HL-60 (cell line): ENCODE results near the gene CSGALNACT2.

Experiments
- DNase-seq, 2 experiments: peaks; one replicate each; pipeline ENCODE4 v3.0.0-alpha.2; 2010 to 2020; ENCODE audit warnings: low read depth in 1 of 2, low spot score in 1 of 2
- H3K27ac ChIP-seq: fragments of 250-450 bp; sonication (Bioruptor Pico); replicated peaks from 2 replicates; pipeline ENCODE4 v1.5.1; 2020; ENCODE audit warnings: mild to moderate bottlenecking, moderate library complexity
- H3K27me3 ChIP-seq: fragments of 250-450 bp; sonication (Bioruptor Pico); 2 replicates; pipeline ENCODE4 v1.5.1; 2021; ENCODE audit warnings: mild to moderate bottlenecking, moderate library complexity; ENCODE audit not compliant: insufficient read depth, poor library complexity, severe bottlenecking
- H3K4me3 ChIP-seq: replicated peaks from 2 replicates; pipeline ENCODE4 v1.5.1; 2011; ENCODE audit warnings: mild to moderate bottlenecking, control low read depth, low read length; ENCODE audit not compliant: insufficient read depth
- CTCF ChIP-seq: IDR thresholded peaks from one replicate; pipeline ENCODE4 v1.5.1; 2011; ENCODE audit warnings: low read length, control low read depth, inconsistent platforms; ENCODE audit not compliant: insufficient read depth
- GABPA ChIP-seq: IDR thresholded peaks from 2 replicates; pipeline ENCODE4 v1.6.1; 2012; ENCODE audit warnings: low read depth
- POLR2AphosphoS5 ChIP-seq: IDR thresholded peaks from 2 replicates; pipeline ENCODE4 v1.6.1; 2012; ENCODE audit warnings: low read depth
- REST ChIP-seq: IDR thresholded peaks from 2 replicates; pipeline ENCODE4 v1.6.1; 2012; ENCODE audit warnings: low read depth; ENCODE audit not compliant: insufficient replicate concordance
- SPI1 ChIP-seq: IDR thresholded peaks from 2 replicates; pipeline ENCODE4 v1.6.1; 2012; ENCODE audit warnings: low read depth, mild to moderate bottlenecking, borderline replicate concordance

The CSGALNACT2 gene

GRCh38 chr10:43119416-43120115 is 18.7 kb upstream of the CSGALNACT2 start:
- DNase-seq: no peak
- TF ChIP-seq POLR2AphosphoS5 (no peak), CTCF (no peak), REST (no peak), SPI1 (no peak), GABPA (no peak)
- Histone ChIP-seq H3K27me3 (no peaks in the 10 kb centered on the region), H3K27ac (no peak overlapping the region), H3K4me3 (no peak overlapping the region)

GRCh38 chr10:43120116-43120928 is 17.9 kb upstream of the CSGALNACT2 start:
- no peak for TF ChIP-seq GABPA
- no peak for TF ChIP-seq CTCF
- no peak overlapping the region for H3K4me3 ChIP-seq
- H3K27me3 ChIP-seq: no peaks in the 10 kb centered on the region
- no peak for DNase-seq
- peak overlapping the region; percentile 58 for H3K27ac ChIP-seq

DNA sequence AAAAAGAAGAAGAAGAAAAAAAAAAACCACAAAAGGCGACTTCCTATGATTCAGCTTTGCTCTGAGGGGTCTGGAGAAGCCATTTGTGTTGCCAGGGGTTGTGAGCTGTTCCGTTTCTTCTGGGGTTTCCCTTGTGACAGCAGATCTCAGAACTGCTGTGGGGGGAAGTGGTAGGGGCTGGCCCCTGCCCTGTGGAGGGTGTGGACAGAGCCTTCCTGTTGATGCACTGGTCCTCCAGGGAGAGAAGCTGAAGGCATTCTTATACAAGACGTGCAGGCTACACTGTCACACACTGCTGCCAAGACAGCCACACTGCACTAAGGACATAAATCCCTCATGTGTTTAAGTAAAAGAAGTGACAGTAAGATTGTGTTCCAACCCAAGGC is 17.3 kb upstream of the CSGALNACT2 start:
- DNase-seq: peak; percentile 73 to 88
- no peak for TF ChIP-seq GABPA
- peak; percentile 93 for TF ChIP-seq SPI1
- TF ChIP-seq POLR2AphosphoS5: 0 out of 2 replicates have a peak, but pooled peaks have one; percentile 33

DNA sequence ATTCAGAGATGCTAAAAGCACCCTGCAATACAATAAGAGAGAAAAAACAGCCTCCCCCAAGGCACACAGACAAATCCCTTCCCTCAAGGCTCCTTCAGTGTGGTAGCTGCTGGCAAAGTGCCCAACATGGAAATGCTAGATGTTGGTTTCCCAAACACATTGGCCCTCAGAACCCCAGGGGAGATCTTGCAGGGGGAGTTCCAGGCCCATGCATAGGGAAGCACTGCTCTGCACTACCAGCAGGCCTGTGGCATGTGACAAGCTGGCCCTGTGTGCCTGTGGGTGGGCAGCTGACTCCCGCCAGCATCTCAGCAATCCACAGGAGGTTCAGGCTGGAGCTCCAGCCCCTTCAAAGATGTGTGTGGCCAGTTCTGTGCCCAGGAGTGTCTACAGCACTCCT is 16.8 kb upstream of the CSGALNACT2 start:
- no peak for TF ChIP-seq SPI1
- no peak for TF ChIP-seq POLR2AphosphoS5
- TF ChIP-seq REST: no peak
- TF ChIP-seq CTCF: no peak
- TF ChIP-seq GABPA: no peak
- Histone ChIP-seq H3K4me3 (no peak overlapping the region), H3K27me3 (no peaks in the 10 kb centered on the region), H3K27ac (peak overlapping the region; percentile 58)
- DNase-seq: peak; percentile 40 to 47

More for the DNA sequence above, 17.3 kb upstream of the CSGALNACT2 start:
- H3K4me3 ChIP-seq: no peak overlapping the region
- H3K27ac ChIP-seq: peak overlapping the region; percentile 58
- H3K27me3 ChIP-seq: no peaks in the 10 kb centered on the region
